ENCODE data around the gene ATP1B1.

ATP1B1 gene

GRCh38 chr1:169098380-169098779, 8.1 kb upstream of the ATP1B1 start:
- no peak for DNase-seq

DNA sequence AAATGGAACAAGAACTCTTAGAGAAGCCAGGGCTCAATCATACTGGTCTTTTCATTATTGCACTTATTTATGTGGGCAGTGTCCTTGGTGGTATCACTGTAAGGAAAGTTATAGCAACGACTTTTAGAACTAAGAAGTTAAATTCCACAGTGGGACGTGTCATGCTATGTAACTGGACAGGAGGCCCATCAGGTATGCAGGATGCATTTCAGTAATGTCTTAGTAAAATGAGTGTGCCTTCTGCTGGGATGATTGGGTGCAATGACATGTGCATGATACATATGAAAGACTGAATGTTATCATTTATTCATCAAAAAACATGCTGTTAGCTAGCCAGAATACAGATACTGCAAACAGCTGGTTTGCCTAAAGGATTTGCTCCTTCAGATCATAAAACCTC, 6.9 kb upstream of the ATP1B1 start:
- DNase-seq = no peak

- DNase-seq = no peak
These were observed 6.3 kb upstream of the ATP1B1 start for GRCh38 chr1:169100208-169100607.

DNA sequence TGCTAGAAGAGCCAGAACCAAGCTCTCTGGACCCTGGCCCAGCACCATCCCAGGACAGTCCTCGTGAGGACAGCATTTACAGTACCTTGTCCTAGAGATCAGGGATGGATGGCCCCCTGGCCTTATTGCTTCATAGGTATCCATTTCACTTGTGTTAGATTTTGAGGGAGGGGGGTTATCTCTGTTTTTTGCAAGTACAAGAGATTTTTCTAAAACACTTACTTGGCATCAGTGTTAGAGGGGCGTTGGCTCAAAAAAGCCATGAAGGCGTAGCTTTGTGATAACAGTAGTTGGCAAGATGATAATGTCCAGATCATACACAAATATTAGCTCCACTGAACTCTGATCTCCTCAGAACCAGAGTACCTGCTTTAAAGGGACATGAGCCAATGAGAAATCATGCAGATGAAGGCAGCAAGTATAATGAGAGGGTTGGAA, 5.8 kb upstream of the ATP1B1 start:
- DNase-seq = no peak

DNA sequence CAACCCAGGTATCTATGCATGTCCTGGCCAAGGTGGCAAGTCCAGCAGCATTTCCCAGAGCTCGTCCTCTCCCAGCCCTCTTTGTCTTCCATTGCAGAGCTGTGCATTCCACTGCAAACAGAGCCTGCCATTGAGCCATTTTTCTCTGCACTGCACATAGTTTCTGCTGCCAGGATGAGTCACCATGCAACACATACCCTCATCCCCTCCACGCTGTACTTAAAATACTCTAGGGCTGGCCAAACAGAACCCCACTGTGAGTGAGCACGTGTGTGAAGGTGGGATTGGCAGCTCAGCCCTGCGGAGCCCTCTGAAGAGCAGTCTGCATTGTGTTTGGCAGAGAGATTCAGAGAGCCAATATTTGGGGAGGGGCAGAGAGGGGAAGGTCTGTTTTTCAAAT, 3.9 kb upstream of the ATP1B1 start:
- no peak for DNase-seq

- DNase-seq = no peak
These were observed 3.5 kb upstream of the ATP1B1 start for GRCh38 chr1:169103002-169103401.

DNA sequence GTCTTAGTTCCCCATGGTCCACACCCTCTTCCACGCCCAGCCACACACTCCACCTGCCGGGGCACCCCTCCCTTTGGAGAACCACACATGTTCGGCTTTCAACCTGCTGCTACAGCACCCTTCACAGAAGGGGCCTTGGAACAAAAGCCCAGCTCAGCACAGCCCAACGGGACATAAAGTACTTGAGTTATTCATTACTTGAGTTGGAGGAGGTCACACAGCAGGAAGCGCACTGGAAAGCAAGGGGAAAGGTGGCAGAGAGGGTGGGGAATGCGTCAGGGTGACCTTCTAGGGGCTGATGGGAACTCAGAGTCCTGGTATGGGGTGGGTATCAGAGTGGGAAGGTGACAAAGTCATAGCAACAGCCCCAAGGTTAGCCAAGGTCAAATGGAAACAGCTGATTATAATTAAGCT, 3.0 kb upstream of the ATP1B1 start:
- DNase-seq = no peak

- DNase-seq = no peak
These were observed 1.4 kb upstream of the ATP1B1 start for GRCh38 chr1:169105087-169105433.

- peak; percentile 31 for DNase-seq
These were observed 926 bp upstream of the ATP1B1 start for GRCh38 chr1:169105434-169106094.

GRCh38 chr1:169106921-169107602, 572 bp downstream of the ATP1B1 start:
- DNase-seq = no peak

DNA sequence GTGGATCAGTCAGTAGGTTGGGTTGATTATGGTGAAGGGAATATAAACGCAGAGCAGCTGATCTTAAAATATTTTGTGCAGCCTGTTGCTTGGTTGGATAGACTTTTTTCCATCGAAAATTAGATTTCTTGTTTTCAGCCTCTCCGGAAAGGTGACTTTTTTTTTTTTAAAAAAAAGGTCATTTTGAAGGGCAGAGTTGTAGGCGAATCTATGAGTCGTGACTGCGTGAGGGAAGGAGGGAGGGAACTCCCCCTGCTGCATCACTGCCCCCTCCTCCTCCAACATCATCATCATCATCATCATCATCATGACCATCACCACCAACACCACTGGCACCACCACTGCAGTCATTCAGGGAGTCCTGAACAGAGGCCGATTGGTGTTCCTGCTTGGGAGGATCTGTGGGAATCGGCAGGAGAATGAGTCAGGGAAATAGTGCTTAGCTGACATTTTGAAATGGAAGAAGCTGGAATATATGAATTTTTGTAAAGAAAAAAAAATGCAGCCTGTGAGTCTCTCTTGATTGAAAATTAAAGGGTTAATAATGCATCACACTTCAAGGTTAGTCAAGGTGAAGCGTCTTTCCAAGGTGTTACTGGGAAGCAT, 1.2 kb downstream of the ATP1B1 start:
- DNase-seq = no peak

GRCh38 chr1:169108223-169108622, 1.7 kb downstream of the ATP1B1 start:
- DNase-seq = no peak

DNA sequence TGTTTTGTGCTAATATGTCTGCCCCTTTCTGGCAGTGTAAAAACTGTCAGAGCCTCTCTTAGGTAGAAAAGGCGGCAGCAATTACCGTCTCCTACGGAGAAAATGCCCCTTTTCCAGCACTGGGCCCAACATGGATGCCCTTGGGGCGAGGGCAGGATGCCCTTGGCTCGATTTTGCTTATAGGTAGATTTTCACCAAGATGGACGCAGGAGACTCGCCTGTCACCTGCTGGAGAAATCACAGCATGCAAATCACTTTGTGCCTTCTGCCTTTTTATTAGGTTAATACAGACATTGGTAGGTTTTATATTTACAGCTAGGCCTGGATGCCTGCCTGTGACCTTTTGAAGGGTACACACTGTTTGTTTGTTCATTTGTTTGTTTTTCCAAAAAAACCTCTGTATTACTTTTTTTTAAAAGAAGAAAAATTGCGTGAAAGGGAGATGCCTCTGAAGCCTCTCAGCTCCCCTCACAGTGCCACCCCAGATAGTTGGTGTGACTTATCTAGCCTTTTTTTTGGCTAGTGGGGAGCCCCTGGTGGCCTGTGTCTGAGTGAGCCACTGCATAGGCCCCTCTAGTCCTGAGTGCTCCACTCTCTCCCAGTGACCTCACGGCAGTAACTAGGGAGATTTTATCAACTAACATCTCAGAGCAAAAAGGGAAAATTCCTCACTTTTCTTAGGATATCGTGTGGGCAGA, 2.5 kb downstream of the ATP1B1 start:
- DNase-seq = no peak

GRCh38 chr1:169109561-169110134, 3.2 kb downstream of the ATP1B1 start:
- no peak for DNase-seq

DNA sequence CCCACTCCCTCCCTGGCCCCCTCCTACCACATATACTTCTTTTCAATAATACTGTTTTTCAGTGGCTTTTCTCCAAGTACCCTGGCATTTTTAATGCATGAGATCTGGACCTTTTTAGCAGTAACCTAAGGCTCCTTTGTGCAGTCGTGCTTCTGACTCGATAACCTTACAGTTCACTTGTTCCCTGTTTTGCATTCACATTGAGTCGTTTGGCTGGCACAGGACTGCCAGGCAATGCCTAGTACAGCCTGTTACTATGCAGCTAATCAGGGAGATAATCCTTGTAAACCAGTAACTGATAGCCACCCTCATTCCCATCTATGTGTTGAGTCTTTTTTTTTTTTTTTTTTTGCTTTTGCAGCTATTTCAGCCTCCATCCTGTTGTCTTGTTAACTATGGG, 3.7 kb downstream of the ATP1B1 start:
- DNase-seq = no peak

DNA sequence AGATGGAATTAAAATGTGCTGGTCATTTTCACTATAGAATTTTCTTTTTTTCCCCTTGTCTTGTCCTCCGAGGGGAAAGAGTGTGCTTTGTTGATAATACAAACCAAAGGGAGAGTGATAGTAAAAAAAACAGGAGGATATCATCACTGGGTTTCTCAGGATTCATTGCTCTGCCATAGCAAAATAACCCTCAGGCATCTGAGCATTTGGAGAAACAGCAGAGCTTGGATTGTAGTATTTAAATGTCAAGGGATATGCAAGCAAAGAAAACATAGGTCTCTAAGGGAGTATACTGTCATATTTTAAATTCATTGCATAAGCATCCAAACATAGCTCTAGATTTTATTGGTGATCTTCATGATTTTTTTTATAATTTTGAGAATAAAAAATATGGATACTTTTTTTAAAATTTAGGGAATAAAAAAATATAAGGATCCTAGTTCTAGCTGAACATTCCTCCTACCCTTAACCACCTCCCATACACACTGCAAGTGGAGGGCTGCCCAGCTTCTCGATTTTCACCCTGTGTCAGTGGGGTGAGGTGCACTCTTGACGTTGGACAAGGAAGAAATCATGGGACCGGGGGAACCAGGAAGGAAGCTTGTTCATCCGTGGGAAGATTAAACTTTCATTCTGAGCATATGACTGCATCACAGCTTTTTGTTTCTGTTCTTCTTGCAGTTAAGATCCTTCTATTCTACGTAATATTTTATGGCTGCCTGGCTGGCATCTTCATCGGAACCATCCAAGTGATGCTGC, 4.4 kb downstream of the ATP1B1 start:
- DNase-seq = no peak

GRCh38 chr1:169111472-169111871, 5.0 kb downstream of the ATP1B1 start:
- DNase-seq = no peak

DNA sequence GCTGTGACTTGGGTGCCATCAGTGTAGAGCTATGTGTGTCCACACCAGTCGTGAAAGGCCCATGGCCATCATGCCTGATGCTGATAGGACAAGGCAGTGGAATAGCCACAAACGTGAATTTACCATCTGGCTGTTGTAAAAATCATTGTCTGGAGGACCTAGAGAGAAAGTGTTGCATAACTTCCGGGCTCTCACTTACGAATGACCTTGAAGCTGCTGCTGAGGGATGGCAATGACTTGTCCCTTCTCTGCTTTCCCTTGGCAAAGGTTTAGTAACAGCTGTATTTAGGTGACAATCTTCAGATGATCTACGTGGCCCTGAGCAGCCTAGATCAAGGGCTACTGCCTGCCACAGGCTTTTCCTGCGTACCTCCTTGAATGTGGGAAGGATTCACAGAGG, 5.8 kb downstream of the ATP1B1 start:
- no peak for DNase-seq

DNA sequence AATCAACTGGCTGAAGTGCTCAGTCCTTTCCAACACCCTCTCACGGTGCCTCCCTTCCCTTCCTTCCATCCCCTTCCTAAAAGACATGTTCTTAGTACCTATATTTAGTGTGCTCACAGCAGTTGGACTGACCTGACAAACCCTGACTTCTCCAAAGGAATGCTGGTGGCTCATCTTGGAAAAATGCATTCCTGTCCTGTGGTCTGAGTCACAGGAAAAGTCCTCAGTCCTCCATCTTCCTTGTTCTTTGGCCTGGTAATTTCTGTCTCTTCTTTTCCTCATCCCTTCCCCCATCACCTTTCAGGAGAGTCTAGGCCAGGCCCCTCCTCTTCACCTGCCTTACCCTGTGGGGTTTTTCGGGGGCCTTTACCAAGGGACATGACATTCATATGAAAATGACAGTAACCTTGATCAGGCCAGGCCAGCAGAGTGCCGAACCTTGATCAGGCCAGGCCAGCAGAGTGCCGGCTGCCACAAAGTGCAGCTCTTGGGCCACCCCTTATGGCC, 7.2 kb downstream of the ATP1B1 start:
- DNase-seq = no peak

DNA sequence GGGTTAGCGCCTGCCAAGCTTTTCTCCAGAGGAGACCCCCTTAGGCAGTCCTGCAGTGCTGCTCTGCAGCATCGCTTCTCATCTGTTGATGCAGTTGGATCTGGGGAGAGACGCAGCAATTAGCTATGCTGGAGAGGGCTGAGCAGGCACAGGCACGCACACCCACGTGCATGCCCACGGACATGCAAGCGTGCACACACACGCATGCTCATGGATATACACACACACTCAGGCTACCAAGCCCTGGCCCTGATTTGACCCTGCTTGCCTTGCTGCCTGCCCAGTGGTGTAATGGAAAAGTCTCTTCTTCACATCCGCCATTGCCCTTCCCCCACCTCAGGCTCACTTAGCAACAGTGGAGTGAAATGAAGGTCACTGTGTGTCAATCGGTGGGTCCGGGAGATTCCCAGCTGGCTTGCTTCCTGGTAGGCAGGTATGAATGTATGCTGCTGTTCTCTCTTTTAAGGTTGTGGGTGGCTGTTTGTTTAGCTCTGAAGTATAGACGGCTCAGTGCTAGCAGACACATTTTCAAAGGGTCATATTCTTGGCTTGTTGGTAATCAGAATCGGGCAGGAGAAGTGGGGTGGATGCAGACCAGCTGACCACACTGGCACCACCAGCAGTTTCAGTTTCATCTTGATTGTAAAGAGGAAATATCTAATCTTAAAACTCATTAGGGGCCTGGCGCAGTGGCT, 9.5 kb downstream of the ATP1B1 start:
- no peak for DNase-seq

DNA sequence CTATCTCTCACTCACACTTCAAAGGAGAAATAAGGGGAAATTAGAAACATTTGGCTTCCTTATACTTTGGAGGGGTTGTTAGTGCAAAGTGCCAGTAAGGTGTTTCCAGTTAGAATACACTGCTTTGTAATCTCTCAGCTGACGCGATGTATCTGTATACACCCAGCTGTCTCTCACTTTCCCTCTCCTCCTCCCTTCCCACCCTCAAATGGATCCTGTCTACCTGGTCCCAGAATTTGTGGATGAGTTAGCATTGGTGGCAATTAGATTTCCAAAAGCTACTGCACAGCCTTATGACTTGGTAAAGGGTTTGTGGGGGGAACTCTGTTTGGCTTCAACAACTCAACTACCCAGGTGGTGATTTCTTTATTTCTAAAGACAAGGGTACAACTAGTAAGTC, 10.5 kb downstream of the ATP1B1 start:
- DNase-seq = no peak

- no peak for DNase-seq
These were observed 11.1 kb downstream of the ATP1B1 start for GRCh38 chr1:169117599-169117998.
